GM21360 (cell line): ENCODE results near the gene OTOR.

ENCODE experiments used
- ATAC-seq: cut with Tn5 transposase; IDR thresholded peaks from one replicate; pipeline ENCODE4 v1.9.1; 2021; ENCODE audit warnings: mild to moderate bottlenecking, moderate library complexity; ENCODE audit not compliant: unreplicated experiment

Gene OTOR

GRCh38 chr20:16747291-16747811, 807 bp upstream of the OTOR start:
- ATAC-seq, result no peak

GRCh38 chr20:16749573-16749972, 1.4 kb downstream of the OTOR start:
- no peak for ATAC-seq

- no peak for ATAC-seq
These were observed 3.9 kb downstream of the OTOR start for GRCh38 chr20:16752082-16752481.

GRCh38 chr20:16752901-16753300, 4.7 kb downstream of the OTOR start:
- no peak for ATAC-seq

- ATAC-seq, result peak; percentile 64
These were observed 10.5 kb downstream of the OTOR start for GRCh38 chr20:16758454-16759180.

- ATAC-seq, result peak; percentile 21
These were observed 11.0 kb downstream of the OTOR start for GRCh38 chr20:16759181-16759563.

GRCh38 chr20:16760431-16761304, 12.5 kb downstream of the OTOR start:
- ATAC-seq, result no peak

GRCh38 chr20:16761305-16761829, 13.2 kb downstream of the OTOR start:
- ATAC-seq, result peak; percentile 59

GRCh38 chr20:16764560-16764959, 16.4 kb downstream of the OTOR start:
- no peak for ATAC-seq

GRCh38 chr20:16771213-16771612, 23.1 kb downstream of the OTOR start:
- ATAC-seq, result no peak

GRCh38 chr20:16775961-16776360, 27.8 kb downstream of the OTOR start:
- ATAC-seq, result no peak

- ATAC-seq, result no peak
These were observed 29.0 kb downstream of the OTOR start for GRCh38 chr20:16777126-16777525.

GRCh38 chr20:16778159-16778558, 30.0 kb downstream of the OTOR start:
- ATAC-seq, result no peak

GRCh38 chr20:16781496-16781895, 33.3 kb downstream of the OTOR start:
- ATAC-seq, result no peak

- ATAC-seq, result no peak
These were observed 37.1 kb downstream of the OTOR start for GRCh38 chr20:16785226-16785625.
